ENCODE measurements around the gene AIRE. TPM values are rescaled to one million over a fixed set of nuclear protein-coding genes. Genes with fewer than 3 reads are reported as not detected.
A peak's percentile ranks its signal among the peaks of the same experiment; 100 is the strongest.

AIRE gene
- total and polyA plus RNA-seq, 2 of the 13 experiments (the other 11 are each of a cell fraction or from before 2014, with no cell fraction given), result not detected

DNA sequence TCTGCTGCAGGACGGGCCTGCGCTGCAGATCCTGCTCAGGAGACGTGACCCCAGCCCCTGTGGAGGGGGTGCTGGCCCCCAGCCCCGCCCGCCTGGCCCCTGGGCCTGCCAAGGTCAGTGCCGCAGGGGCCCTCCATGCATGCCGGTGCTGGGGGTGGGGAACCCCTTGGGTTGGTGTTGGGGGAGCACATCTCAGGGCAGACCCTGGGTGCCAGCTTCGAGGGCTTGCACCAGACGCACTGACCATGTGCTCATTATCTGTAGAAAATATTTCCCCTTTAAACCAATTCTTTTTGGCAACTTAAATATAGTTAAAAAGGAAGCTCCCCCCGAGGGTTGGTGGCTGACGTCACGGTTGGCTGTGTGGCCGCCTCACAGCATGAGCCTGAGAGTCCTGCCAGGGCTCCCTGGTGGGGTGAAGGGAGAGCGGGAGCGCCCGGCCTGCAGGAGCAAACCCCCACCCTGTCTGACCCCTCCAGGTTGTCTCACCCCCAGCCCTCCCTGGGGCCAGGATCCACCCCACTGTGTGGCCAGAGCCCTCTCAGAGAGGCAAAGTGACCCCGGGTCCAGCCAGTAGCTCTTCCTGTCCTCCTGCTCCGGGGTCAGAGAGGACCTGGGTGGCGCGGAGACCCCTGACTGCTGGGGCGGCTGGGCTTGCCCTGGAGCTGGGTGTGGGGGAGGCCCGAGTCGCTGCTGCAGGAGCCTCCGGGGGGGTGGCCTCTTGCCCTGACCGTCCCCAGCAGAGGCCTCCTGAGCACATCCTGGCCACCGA, 8.9 kb downstream of the AIRE start (continued):
- no peak for TF ChIP-seq REXO4 (CRISPR knock-in tag; IDR thresholded peaks at IDR 0.05; ENCODE audit: borderline replicate concordance)
- no peak for TF ChIP-seq FOXA3 (CRISPR knock-in tag; IDR thresholded peaks at IDR 0.05)
- TF ChIP-seq, protein P1, sequence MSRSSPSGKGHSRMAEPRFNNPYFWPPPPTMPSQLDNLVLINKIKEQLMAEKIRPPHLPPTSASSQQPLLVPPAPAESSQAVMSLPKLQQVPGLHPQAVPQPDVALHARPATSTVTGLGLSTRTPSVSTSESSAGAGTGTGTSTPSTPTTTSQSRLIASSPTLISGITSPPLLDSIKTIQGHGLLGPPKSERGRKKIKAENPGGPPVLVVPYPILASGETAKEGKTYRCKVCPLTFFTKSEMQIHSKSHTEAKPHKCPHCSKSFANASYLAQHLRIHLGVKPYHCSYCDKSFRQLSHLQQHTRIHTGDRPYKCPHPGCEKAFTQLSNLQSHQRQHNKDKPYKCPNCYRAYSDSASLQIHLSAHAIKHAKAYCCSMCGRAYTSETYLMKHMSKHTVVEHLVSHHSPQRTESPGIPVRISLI (CRISPR knock-in tag; IDR thresholded peaks at IDR 0.05; ENCODE audit: borderline replicate concordance), result no peak
- TF ChIP-seq CBX1 (IDR thresholded peaks at IDR 0.05; ENCODE audit: low read depth), result no peak
- TF ChIP-seq DNMT3B (CRISPR knock-in tag; conservative IDR thresholded peaks at IDR 0.05), result no peak
- peak; percentile 36; the same call in 1 of the 2 replicates for TF ChIP-seq CREM (IDR thresholded peaks at IDR 0.05)
- no peak for TF ChIP-seq CREM (CRISPR knock-in tag; IDR thresholded peaks at IDR 0.05)
- TF ChIP-seq MEIS2 (CRISPR knock-in tag; IDR thresholded peaks at IDR 0.05), result no peak
- no peak for TF ChIP-seq MATR3 (CRISPR knock-in tag; IDR thresholded peaks at IDR 0.05)
- TF ChIP-seq RFX5 (IDR thresholded peaks at IDR 0.05; ENCODE audit: low read depth, low read length), result no peak
- no peak for TF ChIP-seq KLF15 (CRISPR knock-in tag; IDR thresholded peaks at IDR 0.05; ENCODE audit: borderline replicate concordance)
- TF ChIP-seq, protein P2, sequence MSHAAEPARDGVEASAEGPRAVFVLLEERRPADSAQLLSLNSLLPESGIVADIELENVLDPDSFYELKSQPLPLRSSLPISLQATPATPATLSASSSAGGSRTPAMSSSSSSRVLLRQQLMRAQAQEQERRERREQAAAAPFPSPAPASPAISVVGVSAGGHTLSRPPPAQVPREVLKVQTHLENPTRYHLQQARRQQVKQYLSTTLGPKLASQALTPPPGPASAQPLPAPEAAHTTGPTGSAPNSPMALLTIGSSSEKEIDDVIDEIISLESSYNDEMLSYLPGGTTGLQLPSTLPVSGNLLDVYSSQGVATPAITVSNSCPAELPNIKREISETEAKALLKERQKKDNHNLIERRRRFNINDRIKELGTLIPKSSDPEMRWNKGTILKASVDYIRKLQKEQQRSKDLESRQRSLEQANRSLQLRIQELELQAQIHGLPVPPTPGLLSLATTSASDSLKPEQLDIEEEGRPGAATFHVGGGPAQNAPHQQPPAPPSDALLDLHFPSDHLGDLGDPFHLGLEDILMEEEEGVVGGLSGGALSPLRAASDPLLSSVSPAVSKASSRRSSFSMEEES (CRISPR knock-in tag; IDR thresholded peaks at IDR 0.05), result no peak
- no peak for TF ChIP-seq KAT7 (CRISPR knock-in tag; IDR thresholded peaks at IDR 0.05; ENCODE audit: borderline replicate concordance)
- TF ChIP-seq PAX8 (CRISPR knock-in tag; IDR thresholded peaks at IDR 0.05; ENCODE audit: borderline replicate concordance), result no peak
- no peak for TF ChIP-seq MTF1 (CRISPR knock-in tag; IDR thresholded peaks at IDR 0.05)

Measured in HepG2 (cell line).